ENCODE measurements around the gene SRP68.
"Not testable (repeated sequence)": the region's sequence is repeated elsewhere in the genome, so short reads cannot be mapped to it uniquely, and the experiment has no call there.

The SRP68 gene

DNA sequence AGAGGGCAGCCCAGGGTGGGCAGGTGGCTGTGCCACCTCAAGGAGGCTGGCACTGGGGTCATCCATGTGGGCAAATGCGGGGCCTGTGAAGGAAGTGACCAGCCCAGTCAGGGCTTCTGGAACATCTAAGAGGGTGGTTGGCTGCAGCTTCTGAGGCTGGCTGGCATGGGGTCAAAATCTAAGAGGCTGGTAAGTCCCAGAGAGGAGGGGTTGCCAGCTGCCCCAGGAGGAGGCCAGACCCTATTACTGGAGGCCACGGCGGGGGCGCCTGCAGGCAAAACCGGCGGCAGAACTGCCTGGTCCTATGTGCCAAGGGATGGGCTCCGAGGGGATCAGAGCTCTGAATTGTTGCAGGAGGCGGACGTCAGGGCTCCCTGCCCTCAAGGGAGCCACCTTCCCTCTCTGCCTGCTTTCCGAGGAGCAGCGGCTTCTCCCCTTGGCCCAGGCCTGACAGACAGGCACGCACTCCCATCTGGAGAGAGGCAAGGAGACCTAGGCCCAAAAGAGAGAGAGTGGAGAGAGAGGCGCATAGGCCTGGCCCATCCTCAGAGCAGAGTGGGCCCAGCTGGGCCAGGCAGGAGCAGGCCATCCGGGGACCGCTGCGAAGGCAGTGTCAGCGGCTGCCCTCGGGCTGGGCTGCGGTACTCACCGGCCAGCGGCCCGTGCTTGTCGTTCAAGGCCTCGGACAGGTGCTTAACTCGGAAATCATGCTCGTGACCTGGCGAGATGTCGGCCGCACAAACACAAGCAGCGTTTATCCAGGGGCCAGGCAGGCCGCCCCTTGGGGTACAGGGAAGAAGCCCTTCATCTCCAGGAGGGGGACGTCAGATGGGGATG, 17.6 kb upstream of the SRP68 start:
- DNase-seq: no peak

DNA sequence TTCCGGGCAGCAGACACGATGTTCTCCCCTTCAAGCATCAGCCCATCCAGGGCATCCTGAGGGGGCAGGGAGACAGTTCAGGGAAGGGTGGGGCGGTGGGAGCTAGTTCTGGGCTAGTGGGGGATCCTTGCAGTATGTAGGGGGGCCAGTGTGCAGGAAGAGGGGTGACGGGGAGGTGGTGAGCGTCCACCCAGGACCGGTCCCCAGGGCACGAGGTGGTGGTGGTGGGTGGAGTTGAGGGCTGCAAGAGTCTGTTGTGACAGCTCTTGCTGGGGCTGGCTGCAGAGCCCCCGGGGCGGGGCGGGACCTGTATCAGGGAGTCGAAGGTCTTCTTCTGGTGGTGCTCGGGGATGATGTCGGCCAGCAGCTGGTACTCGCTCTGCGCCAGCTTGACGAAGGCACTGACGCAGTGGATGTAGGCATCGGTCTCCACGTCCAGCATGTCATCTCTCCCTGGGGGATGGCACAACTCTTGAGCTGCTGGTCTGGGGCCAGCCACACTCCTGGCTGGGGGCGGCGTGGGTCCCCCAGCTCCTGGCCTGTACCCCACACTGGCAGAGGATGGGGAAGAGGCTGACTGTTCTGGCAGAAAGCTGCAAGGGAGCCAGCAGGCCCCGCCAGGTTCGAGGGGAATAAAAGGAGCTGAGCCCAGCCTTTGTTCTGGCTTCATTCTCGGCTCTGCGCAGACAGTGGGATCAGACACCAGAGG, 16.7 kb upstream of the SRP68 start:
- no peak for DNase-seq

DNA sequence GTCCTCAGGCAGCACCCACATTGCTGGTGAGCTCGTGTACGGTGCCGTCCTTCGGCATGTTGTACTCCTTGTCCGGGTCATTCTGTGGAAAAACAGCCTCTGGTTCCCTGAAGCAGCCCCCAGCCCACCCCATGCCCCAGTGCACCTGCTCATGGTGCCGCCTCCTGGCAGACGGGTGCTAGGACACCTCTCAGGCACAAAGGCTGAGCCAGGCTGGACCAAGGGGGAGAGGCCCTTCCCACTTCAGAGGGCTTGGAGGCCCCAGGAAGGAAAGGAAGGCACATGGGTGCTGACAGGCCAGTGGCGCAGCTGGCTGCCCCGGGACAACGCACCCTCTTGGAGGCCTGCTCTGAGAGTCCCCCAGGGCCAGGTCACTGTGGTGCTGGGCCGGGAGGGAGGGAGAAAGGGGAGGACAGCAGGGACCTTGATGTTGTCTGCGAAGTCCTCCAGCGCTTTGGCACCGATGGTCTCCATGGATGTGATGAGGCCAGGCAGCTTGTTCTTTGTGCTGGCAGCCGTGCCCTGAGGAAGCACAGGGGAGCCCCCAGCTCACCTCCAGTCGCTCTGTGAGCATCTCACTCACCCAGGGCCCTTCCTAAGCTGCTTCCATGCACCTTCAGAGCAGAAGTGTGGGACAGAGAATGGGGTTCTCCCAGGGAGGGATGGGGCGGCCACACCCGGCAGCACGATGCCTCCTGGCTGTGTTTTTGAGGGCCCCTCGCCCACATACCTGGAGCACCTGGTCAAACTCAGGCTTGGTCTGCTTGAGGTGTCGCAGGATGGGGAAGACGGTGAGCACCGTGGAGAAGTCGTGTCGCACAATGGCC, 15.9 kb upstream of the SRP68 start:
- no peak for DNase-seq

DNA sequence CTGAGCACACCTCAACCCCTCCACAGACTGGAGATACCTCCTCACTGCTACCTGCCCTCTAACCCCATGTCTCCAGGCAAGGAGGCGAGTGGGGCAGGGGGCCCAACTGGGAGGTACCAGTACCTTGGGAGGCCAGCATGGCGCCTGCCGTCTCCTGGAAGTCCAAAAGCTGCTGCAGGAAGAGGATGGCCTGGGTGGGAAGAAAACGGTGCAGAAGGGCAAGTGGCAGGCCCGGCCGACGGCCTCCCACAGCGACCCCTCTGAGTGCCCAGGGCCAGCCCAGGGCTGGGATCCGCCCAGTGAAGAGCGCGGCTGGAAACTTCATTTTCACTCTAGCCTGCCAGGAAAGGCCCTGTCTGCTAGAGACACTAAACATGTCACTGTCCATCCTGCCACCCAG, 15.2 kb upstream of the SRP68 start:
- no peak for DNase-seq

DNA sequence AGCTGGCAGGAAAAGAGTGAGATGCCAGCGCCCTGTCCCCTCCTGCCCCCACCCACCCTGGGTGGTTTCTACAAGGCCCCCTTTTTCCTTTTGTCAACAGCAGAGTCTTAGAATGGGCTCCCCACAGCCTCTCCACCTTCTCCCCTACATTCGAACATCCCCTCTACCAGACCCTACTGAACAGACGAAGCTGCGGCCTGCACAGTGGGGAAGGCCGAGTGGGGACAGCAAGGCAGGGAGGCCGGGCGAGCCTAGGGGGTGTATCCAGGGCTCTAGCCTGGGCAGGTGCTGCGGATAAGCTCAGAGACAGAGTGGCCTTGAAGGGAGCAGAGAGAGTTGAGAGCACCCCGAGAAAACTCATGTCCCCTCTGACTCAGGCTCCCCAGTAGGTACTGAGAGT, 14.1 kb upstream of the SRP68 start:
- no peak for DNase-seq

DNA sequence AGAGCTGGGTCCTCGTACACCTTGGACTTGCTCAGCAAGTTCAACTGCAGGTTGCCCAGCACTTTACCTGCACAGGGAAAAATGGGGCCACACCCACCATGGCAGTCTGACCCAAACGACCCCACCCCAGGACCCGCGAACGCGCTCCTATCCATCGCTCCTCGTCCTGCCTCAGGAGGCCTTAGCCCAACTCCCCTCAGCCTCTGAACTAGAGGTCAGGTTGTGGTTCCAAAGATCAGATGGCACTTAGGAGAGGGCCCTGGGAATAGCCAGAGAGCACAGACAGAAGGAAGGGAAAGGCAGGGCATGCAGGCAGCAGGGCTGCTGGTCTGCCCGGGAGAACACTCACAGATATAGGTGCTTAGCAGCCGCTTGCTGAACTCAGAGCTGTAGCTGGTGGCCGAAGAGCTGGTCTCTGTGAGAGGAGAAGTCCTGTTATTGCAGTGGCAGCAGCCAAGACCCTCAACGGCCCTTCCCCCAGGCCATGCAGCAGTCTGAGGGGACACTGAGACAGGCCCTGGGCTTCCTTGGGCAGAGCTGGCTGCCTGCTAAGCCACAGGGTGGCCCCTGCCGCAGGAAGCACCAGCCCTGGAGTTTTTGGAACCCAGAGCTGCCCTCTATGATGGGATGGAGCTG, 13.5 kb upstream of the SRP68 start:
- DNase-seq: no peak

DNA sequence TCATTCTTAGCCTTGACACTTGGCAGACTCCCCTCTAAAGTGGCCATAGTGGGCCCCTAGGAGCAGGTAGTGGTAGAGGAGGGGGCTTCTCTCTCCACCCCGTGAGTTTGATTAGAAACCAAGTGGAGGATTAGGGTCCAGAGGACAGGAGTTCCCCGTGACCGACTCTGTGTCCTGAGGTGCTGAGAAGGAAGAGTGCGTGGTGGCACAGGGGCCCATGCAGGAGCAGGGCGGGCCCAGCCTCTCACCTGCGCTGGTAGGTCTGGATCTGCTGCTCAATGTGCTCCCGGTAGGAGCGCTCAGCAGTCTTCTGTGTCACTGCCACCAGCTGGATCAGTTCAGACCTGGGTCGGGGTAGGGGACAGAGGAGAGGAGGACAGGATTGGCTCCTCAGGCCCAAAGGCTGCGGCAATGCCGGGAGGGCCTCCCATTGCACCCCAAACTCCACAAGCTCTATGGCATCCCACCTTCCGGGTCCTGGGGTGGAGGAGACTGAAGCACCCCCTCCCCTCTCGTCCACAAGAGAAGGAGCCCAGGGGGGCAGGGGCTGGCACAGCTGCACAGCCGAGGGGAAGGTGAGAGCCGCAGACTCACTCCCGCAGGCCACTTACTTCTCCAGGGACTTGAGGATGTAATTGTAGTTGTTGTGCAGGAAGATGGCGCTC, 12.9 kb upstream of the SRP68 start:
- DNase-seq: no peak

DNA sequence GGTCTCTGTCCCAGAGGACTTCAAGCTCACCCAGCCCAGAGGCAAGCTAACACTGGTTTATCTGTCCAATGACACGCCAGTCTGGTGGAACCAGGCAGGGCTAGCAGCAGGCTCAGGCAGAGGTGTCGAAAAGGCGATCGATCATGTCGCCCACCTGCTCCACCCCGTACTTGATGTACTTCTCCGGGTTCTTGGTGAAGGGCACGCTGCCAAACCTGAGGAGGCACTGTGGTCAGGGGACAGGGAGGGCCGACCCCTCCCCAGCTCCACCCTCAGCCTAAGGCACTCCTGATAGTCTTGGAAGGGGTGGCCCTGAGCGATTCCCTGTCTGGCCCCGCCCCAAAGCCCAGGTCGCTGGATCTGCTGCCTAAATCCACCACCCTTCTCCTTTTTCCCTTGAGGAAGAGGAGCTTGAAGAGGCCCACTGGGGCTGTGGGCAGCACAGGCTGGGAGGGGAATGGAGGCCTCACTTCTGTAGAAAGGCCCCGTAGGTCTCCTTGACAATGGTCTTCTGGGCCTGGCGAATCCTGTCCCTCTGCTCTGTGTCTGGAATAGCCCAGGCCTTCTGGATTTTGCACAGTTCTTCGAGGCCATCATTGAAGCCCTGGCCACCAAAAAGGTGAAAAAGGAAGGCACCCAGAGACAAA, 11.3 kb upstream of the SRP68 start:
- no peak for DNase-seq

DNA sequence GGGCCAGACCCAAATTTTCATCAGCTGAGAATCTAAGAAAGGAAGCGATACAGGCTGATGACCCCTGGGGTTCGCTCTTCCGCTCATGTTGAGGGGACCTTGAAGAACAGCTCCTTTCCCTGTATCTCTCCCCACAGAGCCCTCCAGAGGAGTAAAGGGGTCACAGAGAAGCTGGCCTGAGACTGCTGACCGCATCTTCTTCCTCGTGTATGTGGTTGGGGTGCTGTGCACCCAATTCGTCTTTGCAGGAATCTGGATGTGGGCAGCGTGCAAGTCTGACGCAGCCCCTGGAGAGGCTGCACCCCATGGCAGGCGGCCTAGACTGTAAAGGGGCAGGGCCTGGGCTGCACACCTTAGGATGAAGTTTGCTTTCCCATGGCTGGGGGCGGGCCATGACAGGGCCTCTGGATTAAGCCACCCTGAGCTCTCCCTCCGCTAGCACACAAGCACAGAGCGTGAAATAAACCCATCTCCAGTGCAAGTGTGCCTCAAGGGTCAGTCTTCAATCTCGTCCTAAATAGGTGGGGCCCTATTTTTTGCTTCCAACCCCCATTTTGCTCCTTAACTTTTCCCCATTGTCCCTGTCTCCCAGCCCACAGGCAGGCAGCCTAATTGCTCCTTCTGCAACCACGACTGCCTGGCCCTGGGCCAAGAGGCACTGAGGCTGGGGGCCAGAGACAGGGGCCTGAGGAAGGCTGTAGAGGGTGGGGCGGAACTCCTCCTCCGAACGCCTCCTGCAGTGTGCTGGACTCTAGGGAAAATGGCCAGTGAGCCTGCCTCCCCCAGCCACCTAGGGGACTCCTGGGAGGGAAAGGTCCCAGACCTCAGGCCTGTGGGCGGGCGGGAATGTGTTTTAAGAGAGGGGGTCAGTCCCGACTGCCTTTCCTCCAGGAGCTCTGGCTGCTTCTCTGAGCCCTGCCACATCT, 10.3 kb upstream of the SRP68 start:
- DNase-seq: no peak

DNA sequence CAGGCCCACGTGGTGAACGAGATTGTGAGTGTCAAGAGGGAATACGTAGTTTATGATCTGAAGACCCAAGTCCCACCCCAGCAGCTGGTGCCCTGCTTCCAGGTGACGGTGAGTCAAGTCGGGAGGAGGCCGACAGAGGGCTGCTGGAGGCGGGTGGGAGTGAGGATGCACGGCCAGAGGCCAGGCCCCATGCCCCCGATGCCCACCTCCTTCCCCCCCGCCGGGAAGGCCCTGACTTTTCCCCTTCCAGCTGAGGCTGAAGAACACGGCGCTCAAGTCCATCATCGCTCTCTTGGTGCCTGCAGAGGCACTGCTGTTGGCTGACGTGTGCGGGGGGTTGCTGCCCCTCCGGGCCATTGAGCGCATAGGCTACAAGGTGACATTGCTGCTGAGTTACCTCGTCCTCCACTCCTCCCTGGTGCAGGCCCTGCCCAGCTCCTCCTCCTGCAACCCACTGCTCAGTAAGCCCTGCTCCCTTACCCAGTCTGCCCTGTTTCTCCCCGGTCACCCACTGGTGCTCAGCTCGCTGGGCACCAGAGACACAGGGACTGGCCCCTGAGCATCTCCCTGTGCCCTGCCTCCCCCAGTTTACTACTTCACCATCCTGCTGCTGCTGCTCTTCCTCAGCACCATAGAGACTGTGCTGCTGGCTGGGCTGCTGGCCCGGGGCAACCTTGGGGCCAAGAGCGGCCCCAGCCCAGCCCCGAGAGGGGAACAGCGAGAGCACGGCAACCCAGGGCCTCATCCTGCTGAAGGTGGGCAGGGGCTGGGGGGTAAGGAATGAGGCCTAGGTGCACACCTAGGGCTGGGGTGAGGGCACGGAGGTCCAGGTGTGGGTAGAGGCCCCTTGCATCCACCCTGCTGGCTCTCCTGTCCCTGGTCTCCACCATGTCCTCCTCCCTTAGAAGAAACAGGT, 9.2 kb upstream of the SRP68 start:
- DNase-seq: no peak

DNA sequence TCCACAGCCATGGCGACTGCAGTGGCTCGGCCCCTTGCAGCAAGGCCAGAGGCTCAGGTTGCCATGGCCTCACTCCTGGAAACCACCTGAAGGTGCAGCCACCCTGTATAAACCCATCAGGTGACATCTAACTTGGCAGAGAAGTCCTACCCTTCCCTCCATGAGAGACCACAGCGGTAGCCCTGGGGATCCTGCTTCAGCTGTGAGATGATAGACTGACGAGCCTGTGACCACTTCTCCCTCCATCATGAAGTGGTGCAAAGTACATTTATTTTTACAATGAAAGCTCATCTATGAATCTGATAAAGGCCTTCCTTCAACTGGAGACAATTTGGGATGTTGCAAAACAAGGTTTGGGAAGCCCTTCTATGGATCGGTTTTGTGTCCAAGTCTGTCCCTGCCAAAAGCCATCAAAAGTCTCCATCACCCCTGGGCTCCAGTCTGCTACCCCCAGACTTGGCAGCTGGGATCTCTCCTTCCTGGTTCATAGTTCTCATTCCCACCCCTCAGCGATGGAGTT, 8.5 kb upstream of the SRP68 start:
- DNase-seq: no peak

DNA sequence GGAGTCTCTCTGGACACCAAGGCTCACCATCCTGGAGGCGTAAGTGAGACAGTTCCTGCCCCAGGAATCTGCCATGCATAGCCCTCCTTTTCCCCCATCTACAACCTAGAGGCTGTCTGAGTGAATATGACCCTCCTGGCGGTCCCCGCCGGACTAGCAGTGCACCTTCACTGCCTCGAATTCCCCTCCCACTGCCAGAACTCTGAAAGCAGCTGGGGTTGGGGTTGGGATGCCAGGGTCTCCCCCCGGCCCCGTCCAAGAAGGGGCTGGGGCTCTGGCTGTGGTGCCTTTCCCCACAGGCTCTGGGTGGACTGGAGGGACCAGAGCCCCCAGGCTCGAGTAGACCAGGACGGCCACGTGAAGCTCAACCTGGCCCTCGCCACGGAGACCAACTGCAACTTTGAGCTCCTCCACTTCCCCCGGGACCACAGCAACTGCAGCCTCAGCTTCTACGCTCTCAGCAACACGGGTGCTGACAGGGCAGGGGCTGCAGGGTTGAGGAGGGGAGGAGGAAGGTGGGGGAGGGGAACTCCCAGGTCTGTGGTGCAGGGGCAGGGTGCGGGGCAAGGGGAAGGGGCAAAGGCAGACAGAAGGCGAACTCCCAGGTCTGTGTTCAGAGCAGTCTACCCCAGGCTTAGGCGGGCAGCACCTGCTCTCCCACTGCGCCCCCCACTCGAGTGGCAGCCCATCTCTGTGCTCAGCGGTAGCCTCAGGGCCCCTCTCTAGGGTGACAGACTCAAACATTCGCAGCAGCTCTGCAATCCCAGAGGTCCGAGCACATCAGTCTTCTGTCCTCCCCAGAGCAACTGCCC, 7.8 kb upstream of the SRP68 start:
- DNase-seq: no peak

DNA sequence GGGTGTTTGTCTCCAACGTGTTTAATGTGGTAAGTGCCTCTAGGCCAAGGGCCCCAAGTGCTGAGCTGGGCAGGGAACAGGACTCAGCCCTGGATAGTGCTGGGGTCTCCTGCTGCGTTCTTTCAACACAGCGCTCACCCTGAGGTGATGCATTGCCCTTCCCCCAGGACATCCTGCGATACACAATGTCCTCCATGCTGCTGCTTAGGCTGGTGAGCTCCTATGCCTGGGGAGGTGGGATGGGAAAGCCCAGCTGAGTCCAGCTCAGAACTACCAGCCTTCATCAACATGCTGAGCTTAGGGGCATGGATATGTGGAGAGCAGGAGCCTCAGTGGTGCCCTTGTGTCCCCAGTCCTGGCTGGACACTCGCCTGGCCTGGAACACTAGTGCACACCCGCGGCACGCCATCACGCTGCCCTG, 7.2 kb upstream of the SRP68 start:
- DNase-seq: no peak

DNA sequence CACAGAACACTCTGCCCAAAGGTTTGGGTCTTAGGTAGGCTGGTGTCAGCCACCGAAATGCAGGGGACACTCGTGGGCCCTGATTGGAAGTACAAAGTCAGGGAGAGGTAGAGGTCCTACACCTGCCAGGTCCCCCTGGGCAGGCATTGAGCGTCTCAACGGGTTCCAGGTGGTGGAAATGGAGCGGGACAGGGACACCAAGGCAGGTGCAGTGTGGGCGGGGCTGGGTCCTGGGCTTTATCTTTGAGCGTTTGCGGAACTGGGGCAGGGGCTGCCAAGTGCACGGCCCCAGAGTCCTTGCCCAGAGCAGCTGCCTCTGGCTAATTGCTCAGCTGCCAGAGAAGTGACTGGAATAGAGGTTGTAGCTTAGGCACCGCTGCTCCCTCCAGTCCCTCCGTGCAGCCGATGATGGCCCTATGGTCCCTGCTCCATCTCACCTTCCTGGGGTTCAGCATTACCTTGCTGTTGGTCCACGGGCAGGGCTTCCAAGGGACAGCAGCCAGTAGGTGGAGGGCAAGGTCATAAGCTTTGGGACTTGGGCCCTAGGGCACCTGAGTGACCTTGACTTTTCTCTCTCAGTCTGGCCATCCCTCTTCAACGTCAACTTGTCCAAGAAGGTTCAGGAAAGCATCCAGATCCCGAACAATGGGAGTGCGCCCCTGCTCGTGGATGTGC, 6.7 kb upstream of the SRP68 start, which contains the start of gene ZACN:
ZACN (plus strand) TSS at position 323 of the 675 bp plus-strand sequence; CDS start at position 406, 83 bp downstream.
- no peak for DNase-seq

DNA sequence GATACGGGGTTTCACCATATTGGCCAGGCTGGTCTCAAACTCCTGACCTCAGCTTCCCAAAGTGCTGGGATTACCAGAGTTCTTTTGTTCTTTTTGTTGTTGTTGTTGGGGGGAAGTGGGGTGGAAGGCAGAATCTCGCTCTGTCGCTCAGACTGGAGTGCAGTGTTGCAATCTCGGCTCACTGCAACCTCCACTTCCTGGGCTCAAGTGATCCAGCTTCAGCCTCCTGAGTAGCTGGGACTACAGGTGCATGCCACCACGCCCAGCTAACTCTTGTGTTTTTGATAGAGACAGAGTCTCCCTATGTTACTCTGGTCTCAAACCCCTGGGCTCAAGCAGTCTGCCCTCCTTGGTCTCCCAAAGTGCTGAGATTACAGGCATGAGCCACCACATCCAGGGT, 6.1 kb upstream of the SRP68 start:
- not testable (repeated sequence) for DNase-seq

DNA sequence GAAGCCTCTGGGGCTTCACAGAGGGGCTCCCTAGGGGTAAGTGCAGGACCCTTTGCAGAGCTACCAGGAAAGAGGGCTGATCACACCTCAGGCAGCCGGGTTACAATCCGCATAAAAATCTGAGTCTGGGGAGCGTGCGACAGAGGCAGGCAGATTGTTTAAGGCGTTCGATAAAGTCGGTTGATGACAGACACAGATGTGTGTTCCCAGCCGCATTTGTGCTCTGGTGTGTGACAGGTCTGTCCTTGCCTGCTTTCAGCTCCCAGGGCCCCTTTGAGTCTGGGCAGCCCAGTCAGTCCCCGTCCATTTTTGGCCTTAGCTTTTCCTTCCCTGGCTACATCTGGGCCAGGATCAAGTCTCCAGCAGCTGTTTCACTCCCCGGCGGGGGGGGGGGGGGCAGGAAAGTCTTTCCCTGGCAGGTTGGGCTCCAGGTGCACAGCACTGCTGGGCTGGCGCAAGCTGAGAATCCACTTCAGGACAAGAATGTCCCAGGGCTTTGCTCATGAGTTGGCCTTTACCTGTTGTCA, 5.3 kb upstream of the SRP68 start:
- DNase-seq: no peak

DNA sequence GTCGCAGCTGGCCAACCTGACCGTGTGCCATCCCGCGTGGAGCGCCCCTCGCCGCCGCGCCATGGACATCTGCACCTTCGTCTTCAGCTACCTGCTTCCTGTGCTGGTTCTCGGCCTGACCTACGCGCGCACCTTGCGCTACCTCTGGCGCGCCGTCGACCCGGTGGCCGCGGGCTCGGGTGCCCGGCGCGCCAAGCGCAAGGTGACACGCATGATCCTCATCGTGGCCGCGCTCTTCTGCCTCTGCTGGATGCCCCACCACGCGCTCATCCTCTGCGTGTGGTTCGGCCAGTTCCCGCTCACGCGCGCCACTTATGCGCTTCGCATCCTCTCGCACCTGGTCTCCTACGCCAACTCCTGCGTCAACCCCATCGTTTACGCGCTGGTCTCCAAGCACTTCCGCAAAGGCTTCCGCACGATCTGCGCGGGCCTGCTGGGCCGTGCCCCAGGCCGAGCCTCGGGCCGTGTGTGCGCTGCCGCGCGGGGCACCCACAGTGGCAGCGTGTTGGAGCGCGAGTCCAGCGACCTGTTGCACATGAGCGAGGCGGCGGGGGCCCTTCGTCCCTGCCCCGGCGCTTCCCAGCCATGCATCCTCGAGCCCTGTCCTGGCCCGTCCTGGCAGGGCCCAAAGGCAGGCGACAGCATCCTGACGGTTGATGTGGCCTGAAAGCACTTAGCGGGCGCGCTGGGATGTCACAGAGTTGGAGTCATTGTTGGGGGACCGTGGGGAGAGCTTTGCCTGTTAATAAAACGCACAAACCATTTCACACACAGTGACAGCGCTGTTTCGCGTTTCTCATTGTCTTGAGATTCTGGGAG, 4.7 kb upstream of the SRP68 start:
- peak; percentile 47 for DNase-seq

Measured in activated CD4-positive, alpha-beta T cell treated with anti-CD3 and anti-CD28 coated beads, Interleukin-2, amount 50 U/mL, for 1 hour (primary cell).